ENCODE results near the gene ADCY10.

GRCh38 chr1:167957710-167958109, 43.8 kb upstream of the ADCY10 start:
- TF ChIP-seq GATA2 (IDR thresholded peaks at IDR 0.05; ENCODE audit: low read depth, low read length) (no peak), GATA3 (IDR thresholded peaks at IDR 0.05; ENCODE audit: low read depth, low read length) (no peak)
